PFSK-1 (cell line): ENCODE data around the gene ITGA3.

Experiments
- FOXP2 ChIP-seq: optimal IDR thresholded peaks from 2 replicates; pipeline ENCODE3; 2011; ENCODE audit warnings: borderline replicate concordance, control low read depth, inconsistent platforms; ENCODE audit not compliant: insufficient read depth; ENCODE audit errors: extremely low read length, extremely low read depth
- POLR2AphosphoS5 ChIP-seq: IDR thresholded peaks from 2 replicates; pipeline ENCODE4 v1.6.1; 2012; ENCODE audit warnings: low read depth, mild to moderate bottlenecking, control low read depth, low read length, moderate library complexity
- TAF1 ChIP-seq: IDR thresholded peaks from 2 replicates; pipeline ENCODE4 v1.6.1; 2012; ENCODE audit warnings: low read length, control low read depth, borderline replicate concordance; ENCODE audit not compliant: insufficient read depth

DNA sequence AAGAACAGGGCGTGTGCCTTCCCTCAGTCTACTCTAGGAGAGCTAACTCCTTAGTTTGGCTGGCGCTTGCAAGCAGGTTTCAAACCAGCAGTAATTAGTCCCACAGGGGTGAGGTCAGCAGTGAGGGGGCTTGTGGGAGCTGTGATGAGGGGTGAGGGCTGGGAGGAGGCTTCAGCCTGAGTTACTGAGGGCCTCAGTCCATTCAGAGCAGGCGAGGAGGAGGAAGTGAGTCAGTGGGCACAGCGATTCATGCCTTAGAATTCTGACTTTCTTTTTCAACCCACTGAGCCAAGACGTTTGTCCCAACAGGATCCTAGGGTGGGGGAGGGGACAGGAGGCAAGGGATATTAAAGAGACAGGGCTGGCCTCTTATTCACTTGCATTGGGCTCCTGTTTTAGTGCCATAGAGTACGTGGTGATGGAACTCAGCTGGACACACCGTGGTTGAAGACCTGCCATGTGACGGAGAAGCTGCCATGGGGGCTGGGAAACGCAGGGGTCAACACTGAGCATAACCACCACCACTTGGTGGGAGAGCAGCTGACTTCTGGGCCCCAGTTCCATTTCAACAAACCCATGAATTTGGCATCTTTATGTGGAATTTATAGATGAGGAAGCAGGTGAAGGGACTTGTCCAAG lies 8.3 kb upstream of the ITGA3 start:
- TF ChIP-seq FOXP2 (no peak), POLR2AphosphoS5 (no peak), TAF1 (peak; percentile 18; the same call in 1 of the 2 replicates)
